SHP77 treated with DMSO at 0.1 percent for 48 hours (cell line): ENCODE data around the gene RHCG.
A peak's percentile ranks its signal among the peaks of the same experiment; 100 is the strongest.
"Not testable (repeated sequence)": the region's sequence is repeated elsewhere in the genome, so short reads cannot be mapped to it uniquely, and the experiment has no call there.

Experiments
- DNase-seq: peaks from one replicate; lab custom pipeline; 2025; lab: John Stamatoyannopoulos, UW

Gene RHCG

GRCh38 chr15:89477411-89478242, 18.8 kb downstream of the RHCG start:
- no peak for DNase-seq

DNA sequence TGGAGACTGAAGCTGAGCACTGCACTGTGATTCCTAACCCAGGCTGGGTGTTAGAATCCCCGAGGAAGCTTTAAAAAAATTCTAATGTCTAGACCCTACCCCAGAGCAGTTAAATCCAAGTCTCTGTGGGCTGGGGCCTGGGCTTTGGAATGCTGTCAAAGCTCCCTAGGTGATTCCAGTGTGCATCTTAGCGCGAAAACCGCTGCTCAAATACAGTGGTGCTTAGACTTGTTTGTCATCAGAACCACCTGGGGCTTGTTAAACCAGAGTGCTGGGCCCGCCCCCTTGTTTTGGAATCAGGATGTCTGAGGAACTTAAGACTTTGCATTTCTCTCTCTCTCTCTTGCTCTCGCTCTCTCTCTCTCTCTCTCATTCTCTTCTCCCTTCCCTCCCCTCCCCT, 20.7 kb downstream of the RHCG start:
- DNase-seq, result no peak

DNA sequence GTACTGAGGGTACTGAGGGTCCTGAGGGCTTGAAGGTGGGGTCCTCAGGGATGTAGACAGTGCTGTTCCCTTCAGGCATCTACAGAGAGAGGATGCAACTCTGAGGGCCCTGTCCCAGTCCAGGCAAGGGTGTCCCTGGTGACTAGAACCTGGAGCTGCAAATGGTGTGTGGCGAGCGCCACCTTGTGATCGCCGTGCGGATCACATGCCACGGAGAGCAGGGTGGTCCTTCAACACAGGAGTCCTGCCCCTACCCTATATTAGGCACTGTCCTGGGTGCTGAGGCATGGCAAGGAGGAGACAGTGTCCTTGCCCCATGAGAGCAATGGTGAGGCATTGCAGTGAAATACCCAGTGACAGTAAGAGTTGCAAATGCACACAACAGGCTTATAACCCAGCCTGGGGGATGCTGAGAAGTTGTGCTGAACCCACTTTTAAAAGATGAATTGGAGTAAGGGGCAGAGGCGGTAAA, 23.6 kb downstream of the RHCG start:
- peak; percentile 16 for DNase-seq

DNA sequence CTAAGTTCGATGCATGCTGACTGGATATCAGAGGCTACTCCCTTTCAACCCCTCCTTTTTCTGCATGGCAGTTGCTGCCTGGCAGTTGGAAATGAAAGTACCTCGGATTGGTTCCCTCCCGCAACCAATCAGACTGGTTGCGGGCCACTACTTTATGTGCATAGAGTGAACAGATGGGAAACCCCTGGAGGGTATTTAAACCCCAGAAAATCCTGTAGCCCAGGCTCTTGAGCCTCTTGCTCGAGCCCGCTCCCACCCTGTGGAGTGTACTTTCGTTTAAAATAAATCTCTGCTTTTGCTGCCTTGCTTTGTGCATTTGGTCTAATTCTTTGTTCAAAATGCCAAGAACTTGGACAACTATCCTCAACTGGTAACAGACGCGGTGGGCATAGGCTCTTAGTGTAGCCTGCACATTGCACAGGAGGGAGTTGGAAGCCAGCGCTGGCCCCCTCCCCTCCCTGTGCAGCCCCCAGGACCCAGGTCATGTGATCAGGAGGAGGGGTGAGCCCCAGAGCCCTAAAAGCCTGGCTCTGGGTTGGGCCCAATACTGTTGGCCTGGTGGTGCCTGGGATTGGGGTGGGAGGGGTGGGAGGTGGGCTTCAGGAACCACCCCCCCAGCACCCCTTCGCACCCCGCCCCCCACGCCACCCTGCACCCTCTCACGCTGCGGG, 26.8 kb downstream of the RHCG start:
- no peak for DNase-seq

- not testable (repeated sequence) for DNase-seq
Observed at GRCh38 chr15:89468813-89469212, 27.6 kb downstream of the RHCG start.

GRCh38 chr15:89463113-89463512, 33.3 kb downstream of the RHCG start:
- no peak for DNase-seq

DNA sequence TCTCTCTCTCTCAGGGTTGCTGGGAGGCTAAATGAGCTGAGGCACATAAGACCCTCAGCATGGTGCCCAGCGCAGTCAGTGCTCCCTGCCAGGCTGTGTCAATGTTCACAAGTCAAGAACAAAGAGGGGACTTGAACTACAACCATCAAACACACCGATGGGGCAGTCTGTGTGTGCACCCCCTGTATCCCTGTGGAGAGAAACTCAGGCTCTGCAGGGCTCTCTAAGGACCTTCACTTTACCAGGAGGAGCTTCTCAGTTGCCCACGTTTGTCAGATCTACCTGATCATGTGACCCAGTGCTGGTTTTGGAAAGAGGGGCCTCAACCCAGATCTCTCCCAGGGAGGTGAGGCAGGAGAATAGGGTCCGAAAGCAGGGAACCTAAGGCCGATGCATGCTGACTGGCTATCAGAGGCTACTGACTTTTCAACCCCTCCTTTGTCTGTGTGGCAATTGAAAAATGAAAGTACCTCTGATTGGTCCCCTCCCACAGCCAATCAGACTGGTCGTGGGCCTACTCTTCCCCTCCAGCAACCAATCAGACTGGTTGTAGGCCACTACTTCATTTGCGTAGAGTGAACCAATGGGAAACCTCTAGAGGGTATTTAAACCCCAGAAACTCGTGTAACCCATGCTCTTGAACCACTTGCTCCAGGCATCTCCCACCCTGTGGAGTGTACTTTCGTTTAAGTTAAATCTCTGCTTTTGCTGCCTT, 34.0 kb downstream of the RHCG start:
- DNase-seq, result peak; percentile 35

- DNase-seq, result no peak
Observed at GRCh38 chr15:89461386-89461785, 35.0 kb downstream of the RHCG start.

GRCh38 chr15:89460048-89460447, 36.3 kb downstream of the RHCG start:
- DNase-seq, result no peak

- no peak for DNase-seq
Observed at GRCh38 chr15:89459271-89460038, 36.9 kb downstream of the RHCG start.

- no peak for DNase-seq
Observed at GRCh38 chr15:89458440-89458839, 37.9 kb downstream of the RHCG start.

- DNase-seq, result no peak
Observed at GRCh38 chr15:89457086-89457485, 39.3 kb downstream of the RHCG start.

- no peak for DNase-seq
Observed at GRCh38 chr15:89455535-89455934, 40.8 kb downstream of the RHCG start.

GRCh38 chr15:89452330-89452836, 44.0 kb downstream of the RHCG start:
- no peak for DNase-seq

- no peak for DNase-seq
Observed at GRCh38 chr15:89451846-89452245, 44.5 kb downstream of the RHCG start.

DNA sequence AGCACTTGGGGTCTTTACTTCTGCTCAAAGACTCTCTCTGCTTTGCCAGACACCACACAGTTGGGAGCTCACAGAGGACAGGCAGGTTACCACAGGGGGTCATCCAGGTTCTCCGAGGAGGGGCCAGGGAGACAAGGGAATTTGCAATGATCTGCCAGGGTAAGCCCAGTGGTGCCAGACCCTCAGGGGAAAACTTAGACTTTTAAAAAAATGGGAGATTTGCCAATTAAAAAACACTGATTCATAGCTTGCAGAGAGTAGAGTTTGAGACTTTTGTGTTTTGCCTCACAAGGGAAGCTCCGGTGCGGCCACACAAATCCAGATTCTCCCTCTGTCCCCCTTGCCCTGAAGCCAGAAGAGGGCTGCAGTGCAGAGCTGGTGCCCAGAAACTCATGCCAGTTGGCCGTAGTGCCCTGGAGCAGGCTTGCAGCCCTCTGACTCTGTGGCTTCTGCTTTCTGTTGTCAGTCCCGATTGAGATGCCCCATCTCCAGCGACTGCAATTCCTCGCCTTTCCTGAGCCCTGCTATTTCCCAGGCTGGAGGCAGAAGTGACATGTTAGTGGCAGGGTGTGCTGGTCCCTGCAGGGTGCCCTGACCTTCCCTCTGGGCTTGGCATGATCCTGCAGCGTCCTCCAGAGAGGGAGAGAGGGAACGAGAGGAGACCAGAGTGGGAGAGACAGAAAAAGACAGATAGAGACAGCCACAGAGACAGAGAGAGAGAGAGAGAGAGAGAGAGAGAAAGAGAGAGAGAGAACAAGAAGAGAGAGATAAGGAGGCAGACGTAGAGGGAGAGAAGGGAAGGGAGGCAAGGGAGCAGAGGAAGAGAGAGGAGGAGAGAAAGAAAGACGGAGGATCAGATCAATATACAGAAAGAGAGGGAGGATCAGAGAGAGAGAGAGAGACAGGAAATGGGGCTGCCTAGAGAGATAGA, 46.0 kb downstream of the RHCG start:
- DNase-seq, result no peak

GRCh38 chr15:89448825-89449224, 47.6 kb downstream of the RHCG start:
- DNase-seq, result no peak

- DNase-seq, result no peak
Observed at GRCh38 chr15:89447676-89448075, 48.7 kb downstream of the RHCG start.

DNA sequence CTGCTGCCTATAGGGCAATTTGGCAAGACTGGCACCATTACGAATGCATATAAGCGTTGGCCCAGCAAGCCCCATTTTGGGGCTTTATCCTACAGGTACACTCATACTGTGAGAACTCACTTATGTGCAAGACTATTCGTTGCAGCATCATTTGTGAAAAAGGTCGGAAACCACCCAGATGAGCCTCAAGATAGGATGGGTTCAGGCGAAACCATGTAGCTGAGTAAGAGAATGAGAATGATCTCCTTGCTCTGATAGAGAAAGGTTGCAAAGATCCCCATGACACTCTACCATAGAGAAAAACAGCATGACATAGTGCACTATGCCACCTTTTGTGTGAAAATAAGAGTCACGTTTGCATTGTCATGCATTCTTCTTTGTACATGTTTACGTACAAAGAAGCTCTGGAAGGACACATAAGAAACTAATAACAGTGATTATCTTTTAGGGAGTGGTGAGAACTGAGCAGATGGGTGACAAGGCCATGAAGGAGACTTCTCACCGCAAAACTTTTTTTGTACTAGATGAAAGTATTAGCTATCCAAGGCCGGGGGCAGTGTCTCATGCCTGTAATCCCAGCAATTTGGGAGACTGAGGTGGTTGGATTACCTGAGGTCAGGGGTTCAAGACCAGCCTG, 50.0 kb downstream of the RHCG start:
- no peak for DNase-seq

- DNase-seq, result no peak
Observed at GRCh38 chr15:89445518-89445917, 50.9 kb downstream of the RHCG start.
